Muscle layer of duodenum (tissue), 2 donors: ENCODE data around the gene CDK3.

Source experiments
- H3K27ac ChIP-seq: one replicate; pipeline ENCODE4 v1.7.0; 2013; ENCODE audit warnings: mild to moderate bottlenecking, low read length
- H3K27me3 ChIP-seq: one replicate; pipeline ENCODE4 v1.7.0; 2013; ENCODE audit warnings: low read depth, mild to moderate bottlenecking, control low read depth, low read length
- H3K36me3 ChIP-seq, 2 donors: one replicate each; pipeline ENCODE4 v1.7.0; 2013; ENCODE audit warnings: low read length in 2 of 2, control low read depth in 1 of 2, mild to moderate bottlenecking in 1 of 2; ENCODE audit not compliant: insufficient read depth in 2 of 2, control insufficient read depth in 1 of 2
- H3K4me1 ChIP-seq, 2 donors: one replicate each; pipeline ENCODE4 v1.7.0; 2013; ENCODE audit warnings: low read length in 2 of 2, mild to moderate bottlenecking in 2 of 2, control low read depth in 1 of 2, moderate library complexity in 1 of 2; ENCODE audit not compliant: insufficient read depth in 2 of 2, control insufficient read depth in 1 of 2
- H3K4me3 ChIP-seq, 2 donors: one replicate each; pipeline ENCODE4 v1.7.0; 2013; ENCODE audit warnings: low read length in 2 of 2, low read depth in 1 of 2, mild to moderate bottlenecking in 1 of 2
- H3K9me3 ChIP-seq, 2 donors: one replicate each; pipeline ENCODE4 v1.7.0; 2013; ENCODE audit warnings: low read length in 2 of 2, control low read depth in 1 of 2, mild to moderate bottlenecking in 1 of 2; ENCODE audit not compliant: control insufficient read depth in 1 of 2
- donor health status: healthy.

The CDK3 gene

GRCh38 chr17:75995385-75995925, 5.2 kb upstream of the CDK3 start:
- Histone ChIP-seq H3K9me3 (no peaks in the 10 kb centered on the region), H3K27me3 (no peaks in the 10 kb centered on the region), H3K36me3 (peaks cover 3 to 12% of the 10 kb centered on the region in 2 donors), H3K4me1 (peaks cover 0 to 8% of the 10 kb centered on the region in 2 donors), H3K27ac (no peak overlapping the region), H3K4me3 (no peak overlapping the region)

GRCh38 chr17:75996665-75997590, 3.7 kb upstream of the CDK3 start:
- H3K36me3 ChIP-seq = peaks cover 3 to 5% of the 10 kb centered on the region in 2 donors
- H3K27ac ChIP-seq = peak overlapping the region; percentile 82
- no peaks in the 10 kb centered on the region for H3K27me3 ChIP-seq
- H3K9me3 ChIP-seq = no peaks in the 10 kb centered on the region
- H3K4me3 ChIP-seq = no peak overlapping the region
- H3K4me1 ChIP-seq = peaks cover 0 to 9% of the 10 kb centered on the region in 2 donors

GRCh38 chr17:75998327-75998795, 2.3 kb upstream of the CDK3 start:
- Histone ChIP-seq H3K4me3 (no peak overlapping the region), H3K27me3 (no peaks in the 10 kb centered on the region), H3K36me3 (peaks cover 1 to 3% of the 10 kb centered on the region in 2 donors), H3K4me1 (peaks cover 0 to 9% of the 10 kb centered on the region in 2 donors), H3K9me3 (no peaks in the 10 kb centered on the region), H3K27ac (no peak overlapping the region)

- Histone ChIP-seq H3K36me3 (peaks cover 0 to 3% of the 10 kb centered on the region in 2 donors), H3K4me3 (no peak overlapping the region), H3K9me3 (no peaks in the 10 kb centered on the region), H3K4me1 (peaks cover 0 to 9% of the 10 kb centered on the region in 2 donors), H3K27ac (no peak overlapping the region), H3K27me3 (no peaks in the 10 kb centered on the region)
These were observed 470 bp upstream of the CDK3 start for GRCh38 chr17:76000016-76000754.

- peaks cover 0 to 9% of the 10 kb centered on the region in 2 donors for H3K4me1 ChIP-seq
- H3K27me3 ChIP-seq = no peaks in the 10 kb centered on the region
- no peak overlapping the region for H3K4me3 ChIP-seq
- H3K27ac ChIP-seq = no peak overlapping the region
- H3K9me3 ChIP-seq = no peaks in the 10 kb centered on the region
- H3K36me3 ChIP-seq = peaks cover 0 to 3% of the 10 kb centered on the region in 2 donors
These were observed 1.4 kb downstream of the CDK3 start for GRCh38 chr17:76002100-76002499.

- H3K4me3 ChIP-seq = no peak overlapping the region
- no peak overlapping the region for H3K27ac ChIP-seq
- peaks cover 0 to 3% of the 10 kb centered on the region in 2 donors for H3K36me3 ChIP-seq
- peaks cover 0 to 5% of the 10 kb centered on the region in 2 donors for H3K4me1 ChIP-seq
- no peaks in the 10 kb centered on the region for H3K9me3 ChIP-seq
- no peaks in the 10 kb centered on the region for H3K27me3 ChIP-seq
These were observed 3.3 kb downstream of the CDK3 start for GRCh38 chr17:76003915-76004314.

GRCh38 chr17:76004750-76005262, 4.2 kb downstream of the CDK3 start:
- peaks cover 0 to 5% of the 10 kb centered on the region in 2 donors for H3K4me1 ChIP-seq
- no peaks in the 10 kb centered on the region for H3K27me3 ChIP-seq
- no peak overlapping the region for H3K4me3 ChIP-seq
- H3K27ac ChIP-seq = no peak overlapping the region
- peaks cover 0 to 3% of the 10 kb centered on the region in 2 donors for H3K36me3 ChIP-seq
- H3K9me3 ChIP-seq = no peaks in the 10 kb centered on the region

GRCh38 chr17:76005263-76006149, 4.9 kb downstream of the CDK3 start:
- H3K9me3 ChIP-seq = no peaks in the 10 kb centered on the region
- H3K4me3 ChIP-seq = no peak overlapping the region
- H3K4me1 ChIP-seq = peaks cover 0 to under 1% of the 10 kb centered on the region in 2 donors
- no peaks in the 10 kb centered on the region for H3K27me3 ChIP-seq
- no peak overlapping the region for H3K27ac ChIP-seq
- peaks cover 0 to 3% of the 10 kb centered on the region in 2 donors for H3K36me3 ChIP-seq

- H3K4me3 ChIP-seq = no peak overlapping the region
- H3K9me3 ChIP-seq = no peaks in the 10 kb centered on the region
- no peak overlapping the region for H3K27ac ChIP-seq
- no peaks in the 10 kb centered on the region for H3K27me3 ChIP-seq
- no peaks in the 10 kb centered on the region for H3K4me1 ChIP-seq
- H3K36me3 ChIP-seq = peaks cover 0 to 3% of the 10 kb centered on the region in 2 donors
These were observed 6.6 kb downstream of the CDK3 start for GRCh38 chr17:76007131-76007849.

- Histone ChIP-seq H3K9me3 (no peaks in the 10 kb centered on the region), H3K36me3 (peaks cover 0 to 3% of the 10 kb centered on the region in 2 donors), H3K4me3 (no peak overlapping the region), H3K27me3 (no peaks in the 10 kb centered on the region), H3K27ac (no peak overlapping the region), H3K4me1 (no peaks in the 10 kb centered on the region)
These were observed 7.2 kb downstream of the CDK3 start for GRCh38 chr17:76007850-76008165.
